Activated T-cell treated with anti-CD3 and anti-CD28 coated beads, Interleukin-2, amount 50 U/mL, for 1 hour (primary cell): ENCODE measurements around the gene DNAI2.

ENCODE experiments used
- DNase-seq: peaks from one replicate; pipeline ENCODE4 v3.0.0-alpha.2; 2020

The DNAI2 gene

DNA sequence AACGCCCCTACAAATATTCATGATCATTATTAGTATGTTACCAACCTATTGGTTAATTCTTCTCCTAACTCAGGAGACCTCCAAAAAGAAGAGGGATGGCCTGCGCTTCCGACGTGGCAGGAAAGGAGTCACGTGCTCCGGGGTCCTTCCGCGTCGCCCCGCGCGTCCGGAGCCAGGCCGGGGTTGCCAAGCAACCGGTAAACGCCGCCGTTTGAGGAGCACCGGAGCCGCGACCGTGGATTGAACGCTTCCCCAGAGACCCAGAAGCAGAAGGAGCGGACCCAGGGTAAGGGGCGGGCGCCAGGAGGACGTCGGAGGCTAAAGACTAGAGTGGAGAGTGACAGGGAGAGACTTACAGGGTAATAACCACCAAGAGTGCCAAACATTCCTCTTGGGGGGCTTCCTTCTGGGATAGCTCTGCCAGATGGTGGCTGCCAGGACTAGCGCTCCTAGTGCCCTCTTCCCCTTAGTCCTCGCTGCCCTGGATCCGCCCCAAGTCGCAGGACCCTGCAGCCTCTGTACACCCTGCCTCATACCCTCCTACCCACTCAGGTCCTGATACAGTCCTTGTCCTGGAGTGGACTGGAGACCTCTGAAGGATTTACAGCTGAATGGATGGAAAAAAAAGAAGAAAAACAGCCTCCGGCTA is at the start of gene DNAI2:
DNAI2 (plus strand) TSS at position 175 of the 649 bp plus-strand sequence. CDS start 7,584 bp downstream, outside the sequence.
- DNase-seq = peak; percentile 34

- no peak for DNase-seq
Measured at GRCh38 chr17:74224959-74225725, 48.9 kb upstream of the DNAI2 start.

DNA sequence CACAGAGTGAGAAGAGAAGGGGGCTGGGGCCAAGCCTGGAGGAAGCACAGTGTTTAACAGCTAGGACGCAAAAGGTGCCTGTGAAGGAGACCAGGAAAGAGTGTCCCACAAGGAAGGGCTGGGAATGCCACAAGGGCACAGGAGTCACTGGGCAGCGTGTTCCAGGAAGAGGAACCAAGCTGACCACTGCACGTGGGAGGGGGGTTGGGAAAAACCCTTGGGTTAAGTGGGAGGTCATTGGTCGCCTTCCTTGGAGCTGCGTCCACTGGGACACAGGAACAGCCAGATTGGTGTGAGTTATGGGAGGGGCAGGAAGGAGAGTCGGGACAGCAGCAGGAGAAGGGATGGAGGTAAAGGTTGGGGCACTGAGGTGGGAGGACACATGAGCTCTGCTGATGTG is 47.8 kb upstream of the DNAI2 start:
- no peak for DNase-seq

DNA sequence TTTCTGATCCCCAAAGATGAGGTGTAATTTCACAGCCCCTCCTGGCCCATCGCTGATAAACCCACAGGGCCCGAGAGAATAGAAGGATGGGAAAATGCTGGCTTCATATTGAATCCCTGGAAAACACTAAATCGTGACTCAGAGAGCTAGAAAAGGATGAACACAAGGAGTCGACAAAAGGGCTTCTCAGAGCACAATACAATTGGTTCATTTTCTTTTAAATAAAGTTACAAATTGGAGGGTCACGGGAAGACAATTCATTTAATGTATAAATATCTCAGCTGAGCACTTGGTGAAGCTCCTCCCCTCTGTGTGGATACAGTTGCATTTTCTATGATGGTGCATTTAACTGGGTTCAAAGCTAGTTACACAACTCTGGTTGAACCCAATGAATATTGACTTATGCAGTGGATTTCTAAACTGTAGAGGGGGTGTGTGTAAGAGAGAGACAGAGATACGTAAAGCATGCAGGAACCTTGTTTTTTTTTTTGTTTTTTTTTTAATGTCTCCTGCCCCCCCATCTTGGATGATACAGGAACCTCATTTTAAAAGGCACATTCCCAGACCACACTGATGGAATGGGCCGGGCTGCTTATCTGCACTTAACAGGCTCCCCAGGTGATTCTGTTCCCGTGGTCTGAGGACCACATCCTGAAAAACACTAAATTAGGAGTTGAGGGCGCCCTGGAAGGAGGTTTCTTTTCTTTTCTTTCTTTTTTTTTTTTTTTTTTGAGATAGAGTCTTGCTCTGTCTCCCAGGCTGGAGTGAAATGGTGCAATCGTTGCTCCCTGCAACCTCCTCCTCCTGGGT is 46.6 kb upstream of the DNAI2 start:
- no peak for DNase-seq

DNA sequence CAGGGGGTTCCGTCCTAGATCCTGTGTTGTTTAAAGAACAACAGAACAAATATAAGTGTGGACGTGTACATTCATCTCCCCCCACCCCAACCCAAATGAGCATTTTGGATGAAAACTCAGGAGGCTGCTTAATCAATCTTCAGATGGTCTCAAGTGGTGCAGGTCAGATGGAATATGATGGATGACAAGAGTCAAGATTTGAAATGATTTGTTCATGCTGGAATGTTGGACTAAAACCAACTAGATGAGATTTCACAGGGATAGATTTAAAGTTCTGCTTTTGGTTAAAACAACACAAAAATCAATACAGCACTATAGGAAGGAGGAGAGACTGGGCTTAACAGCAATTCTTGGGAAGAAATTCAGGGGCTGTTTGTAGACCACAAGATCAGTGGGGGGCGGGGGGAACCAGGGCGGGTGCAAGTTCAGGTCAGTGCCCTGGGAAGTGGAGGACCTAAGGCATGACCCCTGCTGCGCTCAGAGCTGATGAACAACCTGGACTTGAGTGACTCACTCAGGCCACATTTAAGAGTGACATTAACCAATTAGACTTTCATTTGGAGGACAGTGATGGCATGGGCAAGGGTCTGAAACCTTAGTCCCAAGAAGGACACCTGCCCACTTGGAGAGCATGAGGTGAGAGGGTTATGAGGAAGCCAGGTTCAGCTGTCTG is 45.6 kb upstream of the DNAI2 start:
- no peak for DNase-seq

GRCh38 chr17:74230896-74231295 is 43.1 kb upstream of the DNAI2 start:
- no peak for DNase-seq

DNA sequence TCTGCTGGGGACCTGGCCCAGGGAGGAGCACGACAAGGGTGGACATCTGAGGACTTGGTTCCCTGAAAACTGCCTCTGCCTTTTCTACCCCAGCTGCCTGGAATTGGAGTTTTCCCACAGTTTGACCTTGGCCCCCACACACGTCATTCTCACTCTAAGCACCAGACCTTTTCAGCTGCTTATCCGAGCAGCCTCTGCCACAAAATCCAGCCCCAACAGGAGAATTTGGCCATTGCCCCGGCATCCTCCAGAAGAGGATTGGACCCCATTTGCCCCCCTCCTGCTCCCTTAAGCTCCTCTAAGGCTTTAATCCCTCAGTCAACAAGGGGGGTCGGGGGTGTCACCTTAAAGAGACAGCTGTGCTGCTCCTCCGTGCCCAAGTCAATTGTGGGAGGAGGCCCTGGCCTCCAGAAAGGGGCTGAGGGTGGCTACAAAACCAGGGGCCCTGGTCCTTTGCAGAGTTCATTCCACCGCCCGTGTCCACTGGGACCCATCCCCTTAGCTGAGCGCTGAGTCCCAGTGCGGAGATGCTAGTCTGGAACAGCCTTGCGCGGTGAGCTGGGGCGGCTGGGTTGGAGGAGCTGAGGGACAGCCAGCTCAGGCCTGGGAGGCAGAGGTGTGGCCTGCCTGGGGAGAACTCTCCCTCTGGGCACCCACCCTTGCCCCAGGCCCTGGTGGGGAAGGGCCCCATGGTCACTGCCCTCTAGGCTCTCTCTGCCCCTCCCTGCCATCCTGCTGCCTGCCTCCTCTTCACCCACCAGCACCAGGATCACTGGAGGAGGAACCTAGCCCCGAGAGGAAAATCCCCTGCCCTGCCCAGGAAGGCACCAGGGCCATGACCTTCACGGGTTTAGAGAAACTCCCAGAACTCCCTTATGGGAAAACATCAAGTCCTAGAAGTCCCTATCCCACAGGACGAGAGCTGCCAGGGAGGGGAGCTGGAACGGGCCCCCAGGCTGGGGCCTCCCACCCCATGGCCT is 41.8 kb upstream of the DNAI2 start:
- DNase-seq = no peak

- DNase-seq = no peak
Measured at GRCh38 chr17:74233937-74234336, 40.1 kb upstream of the DNAI2 start.

GRCh38 chr17:74234486-74234885 is 39.5 kb upstream of the DNAI2 start:
- no peak for DNase-seq

DNA sequence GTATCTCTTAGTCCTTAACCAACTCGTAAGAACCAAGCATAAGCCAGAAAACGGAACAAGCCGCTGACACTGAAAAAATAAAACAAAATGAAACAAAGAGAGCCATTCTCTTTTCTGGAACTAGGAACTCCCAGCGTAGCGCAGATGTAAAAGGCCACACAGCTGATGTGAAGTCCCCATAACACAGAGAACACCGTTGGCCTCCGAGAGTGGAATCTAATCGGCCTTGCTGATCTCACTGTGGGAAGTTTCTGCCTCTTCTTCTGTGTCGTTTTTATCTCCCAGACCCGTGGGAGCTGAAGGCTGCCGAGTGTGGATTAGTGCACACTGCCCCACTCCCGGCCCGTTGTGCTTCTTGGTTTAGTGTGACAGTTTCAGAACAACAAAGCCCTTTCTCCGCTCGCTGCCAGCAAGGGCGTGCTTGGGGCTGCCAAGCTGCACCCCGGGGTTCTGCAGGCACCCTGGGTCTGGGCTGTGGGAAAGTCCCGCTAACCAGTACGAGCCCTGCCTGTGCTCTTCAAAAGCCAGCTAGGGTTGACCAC is 38.9 kb upstream of the DNAI2 start:
- DNase-seq = no peak

DNA sequence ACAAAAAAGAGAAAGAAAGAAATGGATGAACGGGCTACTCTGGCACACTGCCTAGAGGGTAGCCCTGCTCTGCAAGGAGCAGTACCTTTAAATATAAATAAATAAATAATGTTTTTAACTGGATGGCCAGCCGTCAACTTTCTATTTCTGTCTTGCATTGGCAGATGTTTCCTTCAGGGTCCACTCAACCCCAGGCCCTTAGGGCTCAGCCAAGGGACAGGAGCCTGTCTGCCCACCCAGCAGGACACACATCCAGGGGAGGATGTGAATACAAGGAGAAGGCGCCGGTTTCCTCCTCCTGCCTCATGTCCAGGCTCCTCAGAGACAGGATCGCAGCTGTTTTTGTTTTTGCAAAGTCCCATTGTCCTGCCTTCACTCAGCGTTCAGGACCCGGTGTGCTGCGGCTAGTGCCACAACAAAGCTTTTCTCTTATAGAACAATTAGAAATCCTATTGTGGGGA is 38.1 kb upstream of the DNAI2 start:
- DNase-seq = no peak

- no peak for DNase-seq
Measured at GRCh38 chr17:74237321-74237720, 36.7 kb upstream of the DNAI2 start.

DNA sequence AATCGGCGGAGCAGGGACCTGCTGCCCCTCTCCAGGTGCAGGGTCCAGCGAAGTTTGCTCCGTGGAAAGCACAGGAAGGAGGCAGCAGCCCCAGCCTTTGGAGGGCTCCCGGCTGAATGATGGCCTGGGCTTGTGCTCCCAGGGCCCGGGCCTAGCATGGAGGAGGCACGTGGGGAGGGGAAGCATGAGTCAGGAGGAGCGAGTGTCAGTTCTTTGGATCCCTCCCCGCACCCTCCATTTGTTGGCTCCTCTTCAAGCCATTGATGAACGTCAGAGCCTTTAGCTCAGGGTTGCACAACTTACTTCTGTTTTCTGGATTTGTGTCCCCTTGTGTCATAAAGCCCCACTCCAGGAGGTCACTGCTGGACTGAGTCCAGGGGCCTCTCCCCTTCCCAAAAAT is 34.9 kb upstream of the DNAI2 start:
- DNase-seq = no peak

GRCh38 chr17:74240618-74241205 is 33.3 kb upstream of the DNAI2 start:
- DNase-seq = no peak

DNA sequence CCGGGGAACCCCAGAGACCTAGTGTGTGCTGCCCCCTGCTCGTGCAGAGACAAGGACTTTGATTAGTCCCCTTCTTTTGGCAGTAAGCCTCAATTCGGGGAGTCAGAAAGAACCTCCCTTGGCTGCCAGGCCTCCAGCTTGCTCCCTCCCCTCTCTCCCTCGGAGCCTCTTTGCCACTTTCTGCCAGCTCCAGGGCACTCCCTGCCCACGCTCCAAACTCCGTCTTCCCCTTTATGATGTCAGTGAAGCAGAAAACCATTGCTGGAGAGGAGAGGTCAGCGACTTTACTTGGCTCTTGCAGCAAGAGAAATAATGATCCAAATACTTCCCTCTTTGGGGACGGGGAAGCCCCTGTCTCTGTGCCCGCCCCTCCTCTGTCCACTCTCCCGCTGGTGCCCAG is 32.6 kb upstream of the DNAI2 start:
- DNase-seq = no peak

GRCh38 chr17:74241847-74242246 is 32.2 kb upstream of the DNAI2 start:
- no peak for DNase-seq

GRCh38 chr17:74243013-74243755 is 30.9 kb upstream of the DNAI2 start:
- DNase-seq = no peak

- no peak for DNase-seq
Measured at GRCh38 chr17:74244128-74244527, 29.9 kb upstream of the DNAI2 start.

DNA sequence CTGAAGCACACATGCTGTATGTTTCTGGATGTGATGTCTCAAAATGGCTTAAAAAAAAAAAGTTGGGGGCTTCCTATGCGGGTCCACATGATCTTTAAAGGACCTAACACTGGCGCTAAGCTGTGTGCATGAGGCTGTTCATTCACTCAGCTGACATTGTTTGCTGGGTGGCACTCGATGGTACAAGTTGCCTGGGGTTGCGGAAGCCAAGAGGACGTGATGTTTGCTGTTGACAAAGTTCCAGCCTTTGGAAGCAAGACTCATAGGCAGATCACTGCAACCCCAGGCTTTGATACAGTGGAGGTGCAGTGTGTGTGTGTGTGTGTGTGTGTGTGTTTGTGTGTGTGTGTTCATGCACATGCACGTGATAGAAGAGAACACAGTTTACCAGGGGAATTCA is 29.5 kb upstream of the DNAI2 start:
- DNase-seq = no peak

- DNase-seq = no peak
Measured at GRCh38 chr17:74245145-74245831, 28.7 kb upstream of the DNAI2 start.
